HepG2 (cell line): ENCODE measurements around the gene CELSR2. TPM values are rescaled to one million over a fixed set of nuclear protein-coding genes. Genes with fewer than 3 reads are reported as not detected.

Experiments
- AHDC1 ChIP-seq: sonication (generic); formaldehyde crosslinking; IDR thresholded peaks from 2 replicates; pipeline ENCODE4 v1.5.1; 2020; ENCODE audit warnings: mild to moderate bottlenecking, missing genetic modification reagents, borderline replicate concordance
- ARID4A ChIP-seq: sonication (generic); formaldehyde crosslinking; IDR thresholded peaks from 2 replicates; pipeline ENCODE4 v1.5.0; 2020; ENCODE audit warnings: mild to moderate bottlenecking, missing genetic modification reagents, borderline replicate concordance
- BHLHE40 ChIP-seq: IDR thresholded peaks from 2 replicates; pipeline ENCODE4 v1.6.1; 2011; ENCODE audit warnings: low read length, improper control_type of control experiment
- HDAC1 ChIP-seq: sonication (generic); formaldehyde crosslinking; IDR thresholded peaks from 2 replicates; pipeline ENCODE4 v1.5.1; 2020; ENCODE audit warnings: mild to moderate bottlenecking, missing genetic modification reagents
- HMG20A ChIP-seq: IDR thresholded peaks from 2 replicates; pipeline ENCODE4 v1.6.1; 2016; ENCODE audit warnings: borderline replicate concordance
- KDM2A ChIP-seq: sonication (generic); formaldehyde crosslinking; IDR thresholded peaks from 2 replicates; pipeline ENCODE4 v1.4.0; 2020; ENCODE audit warnings: low read depth, missing genetic modification reagents, borderline replicate concordance
- KLF16 ChIP-seq, 2 experiments: sonication (generic) in 1 of 2; formaldehyde crosslinking in 1 of 2; IDR thresholded peaks; 2 replicates each; pipeline versions ENCODE4 v1.6.1 to v1.8.0; 2016 to 2023; ENCODE audit warnings: missing genetic modification reagents in 2 of 2, missing compliant biosample characterization in 1 of 2
- NBN ChIP-seq: fragments of 450-650 bp; conservative IDR thresholded peaks from 2 replicates; pipeline ENCODE4 v1.6.1; 2017
- NFE2 ChIP-seq: sonication (generic); formaldehyde crosslinking; IDR thresholded peaks from 2 replicates; pipeline ENCODE4 v1.4.0; 2020; ENCODE audit warnings: missing genetic modification reagents
- NFKBIZ ChIP-seq: IDR thresholded peaks from 2 replicates; pipeline ENCODE4 v1.6.1; 2018; ENCODE audit warnings: missing genetic modification reagents, missing compliant biosample characterization
- PATZ1 ChIP-seq: sonication (generic); formaldehyde crosslinking; IDR thresholded peaks from 2 replicates; pipeline ENCODE4 v1.4.0; 2020; ENCODE audit warnings: missing genetic modification reagents
- PAXIP1 ChIP-seq: sonication (generic); formaldehyde crosslinking; conservative IDR thresholded peaks from 2 replicates; pipeline ENCODE4 v1.4.0; 2020; ENCODE audit warnings: mild to moderate bottlenecking, missing genetic modification reagents, moderate library complexity
- ZNF3 ChIP-seq: IDR thresholded peaks from 2 replicates; pipeline ENCODE4 v1.7.0; 2017; ENCODE audit warnings: inconsistent platforms
- polyA plus RNA-seq, 8 experiments: library from polyadenylated mRNA; depleted of rRNA in 3 of 8; stranded (reverse) in 7 of 8; unstranded in 1 of 8; fragments of >200 nt; fragmentation: Illumina TruSeq in 4 of 8; extraction: Trizol in 4 of 8; gene quantifications; 2 replicates each; pipeline versions ENCODE4 v1.2.1 to v1.2.3, GENCODE V29; 2011 to 2016; ENCODE audit warnings: low read depth in 4 of 8, missing spikeins in 1 of 8, mixed read lengths in 1 of 8; ENCODE audit not compliant: insufficient read depth in 1 of 8
- total RNA-seq, 5 experiments: library from RNA; depleted of rRNA; stranded (reverse); fragments of >200 nt; fragmentation: Illumina TruSeq; extraction: Trizol; gene quantifications; 2 replicates each; pipeline ENCODE4 v1.2.3, GENCODE V29; 2016; ENCODE audit warnings: low read depth in 1 of 5

The CELSR2 gene
- total and polyA plus RNA-seq, 2 of the 13 experiments (the other 11 are each of a cell fraction or from before 2014, with no cell fraction given): 4.0 to 6.6 TPM

GRCh38 chr1:109282952-109283747 lies 33.8 kb downstream of the CELSR2 start, which contains the start of gene PSRC1 (continued):
- peak; percentile 86 for TF ChIP-seq ARID4A (CRISPR knock-in tag)
- TF ChIP-seq NFE2 (CRISPR knock-in tag): no peak
- TF ChIP-seq AHDC1 (CRISPR knock-in tag): no peak
- TF ChIP-seq ZNF3 (CRISPR knock-in tag): no peak; the same call in 1 of the 2 replicates
- peak; percentile 98 for TF ChIP-seq PATZ1 (CRISPR knock-in tag)
- no peak for TF ChIP-seq HMG20A
- peak; percentile 54 for TF ChIP-seq PAXIP1 (CRISPR knock-in tag)
- peak in 1 of 2 experiments; percentile 89; a peak in 2 of 4 replicates for TF ChIP-seq KLF16 (CRISPR knock-in tag; IDR thresholded peaks at IDR 0.05)
- no peak for TF ChIP-seq BHLHE40
- no peak for TF ChIP-seq NBN
- peak; percentile 74; the same call in 1 of the 2 replicates for TF ChIP-seq KDM2A (CRISPR knock-in tag)
- TF ChIP-seq HDAC1 (CRISPR knock-in tag): peak; percentile 81
- no peak for TF ChIP-seq NFKBIZ
